Hepatocyte (in vitro differentiated cells): Measurements from ENCODE around the gene EIF2B2.

Experiments
- EZH2 ChIP-seq: fragments of 200-600 bp; sonication (generic); IDR thresholded peaks from 2 replicates; pipeline ENCODE4 v1.6.1; 2016; ENCODE audit warnings: antibody characterized with exemption, mild to moderate bottlenecking, borderline replicate concordance
- TF ChIP-seq, protein P1 (sequence below): fragments of 200-600 bp; sonication (generic); IDR thresholded peaks from 2 replicates; pipeline ENCODE4 v1.5.1; 2016; ENCODE audit warnings: antibody characterized with exemption, mild to moderate bottlenecking; ENCODE audit not compliant: poor library complexity

DNA sequence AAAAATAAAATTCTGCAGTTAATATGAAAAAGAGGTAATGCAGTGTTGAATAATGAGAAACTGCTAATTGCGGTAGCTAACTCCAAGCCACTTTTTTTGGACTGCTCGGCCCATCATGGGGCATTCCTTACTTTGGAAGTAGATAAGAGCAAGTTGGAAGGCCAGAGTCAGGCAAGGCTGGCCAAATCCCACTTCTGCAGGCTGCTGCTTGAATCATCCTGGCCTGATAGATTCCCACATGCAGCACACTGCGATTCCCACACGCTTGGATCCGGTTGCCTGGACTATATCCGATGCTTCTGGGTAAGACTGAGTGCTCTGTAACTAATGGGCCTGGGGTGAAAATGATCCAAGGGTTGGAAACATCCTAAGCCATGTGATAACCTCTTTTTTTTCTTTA is 10.6 kb downstream of the EIF2B2 start:
- TF ChIP-seq, protein P1, sequence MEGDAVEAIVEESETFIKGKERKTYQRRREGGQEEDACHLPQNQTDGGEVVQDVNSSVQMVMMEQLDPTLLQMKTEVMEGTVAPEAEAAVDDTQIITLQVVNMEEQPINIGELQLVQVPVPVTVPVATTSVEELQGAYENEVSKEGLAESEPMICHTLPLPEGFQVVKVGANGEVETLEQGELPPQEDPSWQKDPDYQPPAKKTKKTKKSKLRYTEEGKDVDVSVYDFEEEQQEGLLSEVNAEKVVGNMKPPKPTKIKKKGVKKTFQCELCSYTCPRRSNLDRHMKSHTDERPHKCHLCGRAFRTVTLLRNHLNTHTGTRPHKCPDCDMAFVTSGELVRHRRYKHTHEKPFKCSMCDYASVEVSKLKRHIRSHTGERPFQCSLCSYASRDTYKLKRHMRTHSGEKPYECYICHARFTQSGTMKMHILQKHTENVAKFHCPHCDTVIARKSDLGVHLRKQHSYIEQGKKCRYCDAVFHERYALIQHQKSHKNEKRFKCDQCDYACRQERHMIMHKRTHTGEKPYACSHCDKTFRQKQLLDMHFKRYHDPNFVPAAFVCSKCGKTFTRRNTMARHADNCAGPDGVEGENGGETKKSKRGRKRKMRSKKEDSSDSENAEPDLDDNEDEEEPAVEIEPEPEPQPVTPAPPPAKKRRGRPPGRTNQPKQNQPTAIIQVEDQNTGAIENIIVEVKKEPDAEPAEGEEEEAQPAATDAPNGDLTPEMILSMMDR = no peak
- TF ChIP-seq EZH2 = no peak
